Measurements from ENCODE around the gene HCFC1. TPM values are rescaled to one million over a fixed set of nuclear protein-coding genes. Genes with fewer than 3 reads are reported as not detected.

Gene HCFC1
- total and polyA plus RNA-seq, 2 of the 8 experiments (the other 6 are each of a cell fraction or from before 2014, with no cell fraction given) = 24.9 to 117 TPM

DNA sequence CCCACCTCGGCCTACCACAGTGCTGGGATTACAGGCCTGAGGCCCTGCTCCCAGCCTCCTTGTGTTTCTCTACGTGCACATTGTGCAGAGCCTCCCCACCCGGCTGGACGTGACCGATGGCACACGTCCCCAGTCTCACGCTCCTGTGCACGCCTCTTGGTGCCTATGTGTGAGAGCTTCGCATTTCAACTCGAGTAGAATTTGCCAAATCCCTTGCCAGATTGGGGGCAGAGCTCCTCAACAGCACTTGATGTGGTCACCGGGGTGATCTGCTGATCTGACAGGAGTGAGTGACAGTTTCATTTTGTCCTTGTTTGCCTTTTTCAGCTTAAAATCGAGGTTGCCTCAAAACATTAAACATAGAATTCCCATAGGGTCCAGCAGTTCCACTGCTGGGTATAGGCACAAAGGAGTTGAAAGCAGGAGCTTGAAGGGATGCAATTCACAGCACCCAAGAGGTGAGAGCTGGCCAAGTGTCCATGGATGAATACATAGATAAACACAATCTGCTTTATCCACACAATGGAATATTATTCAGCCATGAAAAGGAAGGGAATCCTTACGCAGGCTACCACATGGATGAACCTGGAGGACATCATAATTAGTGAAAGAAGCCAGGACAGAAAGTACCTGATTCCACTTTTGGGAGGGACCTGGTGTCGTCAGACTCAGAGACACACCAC lies 18.5 kb upstream of the HCFC1 start:
- no peak for DNase-seq (ENCODE audit: low read depth in 1 of 2, low spot score in 2 of 2)
- CTCF ChIA-PET (ENCODE audit: partially characterized antibody) = interaction anchor here (0.6 kb wide), 1 partner anchor 9 kb away, joined by 4 read pairs; no protein-coding TSS in a partner anchor
- H3K18ac ChIP-seq (ENCODE audit: extremely low read depth, low read length) = no peak overlapping the region
- H4K8ac ChIP-seq (ENCODE audit: extremely low read depth, insufficient read depth, low read length) = no peak overlapping the region
- H4K20me1 ChIP-seq (replicated peaks in 1 of 2; ENCODE audit: control insufficient read depth in 1 of 2, insufficient read depth in 2 of 2, low read length in 2 of 2) = no peaks in the 10 kb centered on the region
- FAIRE-seq = no peak
- no peaks in the 10 kb centered on the region for H3K9me3 ChIP-seq (ENCODE audit: insufficient read depth in 2 of 2, low read depth in 1 of 2, low read length in 1 of 2)
- no peaks in the 10 kb centered on the region for H3K79me1 ChIP-seq (ENCODE audit: low read depth, low read length)
- H3K4me1 ChIP-seq (replicated peaks in 1 of 4; ENCODE audit: control insufficient read depth in 3 of 4, insufficient read depth in 4 of 4, low read length in 3 of 4) = no peaks in the 10 kb centered on the region
- WGBS, 2 experiments (ENCODE audit: extremely low coverage in 1 of 2, insufficient coverage in 1 of 2, insufficient read length in 1 of 2, insufficient replicate concordance in 2 of 2, low coverage in 1 of 2, low lambda C conversion rate in 2 of 2, missing lambda C conversion rate in 1 of 2) = 97% methylated on average over 14 of the region's 14 CpGs; no CpG with 5 or more reads in 1 of the 2 experiments
- no peak overlapping the region for H4K5ac ChIP-seq (ENCODE audit: insufficient read length, low read depth, low read length)
- no peak overlapping the region for H2BK120ac ChIP-seq (replicated peaks; ENCODE audit: low read depth, low read length)
- H3K4me3 ChIP-seq (ENCODE audit: extremely low read depth in 1 of 4, insufficient read depth in 2 of 4, low read depth in 3 of 4, low read length in 4 of 4) = no peak overlapping the region
- no peak overlapping the region for H3K9ac ChIP-seq (replicated peaks in 1 of 4; ENCODE audit: extremely low read depth in 1 of 4, low read depth in 3 of 4, low read length in 3 of 4)
- H2BK15ac ChIP-seq (ENCODE audit: low read length) = no peak overlapping the region
- no peaks in the 10 kb centered on the region for H3K27me3 ChIP-seq (replicated peaks in 1 of 4; ENCODE audit: control insufficient read depth in 3 of 4, extremely low read depth in 1 of 4, insufficient read depth in 3 of 4, low read length in 3 of 4)
- H3K36me3 ChIP-seq (ENCODE audit: control insufficient read depth in 2 of 4, insufficient read depth in 4 of 4, low read length in 3 of 4) = no peaks in the 10 kb centered on the region
- no peak overlapping the region for H2BK12ac ChIP-seq (ENCODE audit: low read depth, low read length)
- H3K4ac ChIP-seq (replicated peaks; ENCODE audit: insufficient read length, low read depth, low read length) = no peak overlapping the region
- POLR2A ChIA-PET (ENCODE audit: partially characterized antibody) = no interaction called here
- no peaks in the 10 kb centered on the region for H3K79me2 ChIP-seq (ENCODE audit: control insufficient read depth in 1 of 2, insufficient read depth in 2 of 2, low read length in 2 of 2)
- H3K14ac ChIP-seq (ENCODE audit: insufficient read length) = no peak overlapping the region
- H4K91ac ChIP-seq (replicated peaks; ENCODE audit: insufficient read length, low read length) = no peak overlapping the region
- H3K27ac ChIP-seq (ENCODE audit: low read depth, low read length) = no peak overlapping the region
- H2BK5ac ChIP-seq (ENCODE audit: low read depth, low read length) = no peak overlapping the region
- no peak overlapping the region for H2AK5ac ChIP-seq (ENCODE audit: low read depth, low read length)
- no peaks in the 10 kb centered on the region; the same call in 1 of the 2 replicates for H3K23me2 ChIP-seq (ENCODE audit: low read depth, low read length)
- H2AFZ ChIP-seq (ENCODE audit: low read length) = no peak overlapping the region
- no peak overlapping the region for H3K56ac ChIP-seq (replicated peaks; ENCODE audit: insufficient read length, low read depth, low read length)
- H3K23ac ChIP-seq (ENCODE audit: insufficient read length) = no peak overlapping the region
- H3K4me2 ChIP-seq (ENCODE audit: insufficient read depth in 1 of 2, low read depth in 2 of 2, low read length in 2 of 2) = no peak overlapping the region
- H2BK20ac ChIP-seq (ENCODE audit: low read length) = no peak overlapping the region
- no peak for TF ChIP-seq GTF2F1 (IDR thresholded peaks at IDR 0.05; ENCODE audit: borderline replicate concordance, low read depth, low read length)
- TF ChIP-seq YY1 (IDR thresholded peaks at IDR 0.05; ENCODE audit: low read depth, low read length) = no peak
- no peak for TF ChIP-seq ASH2L (IDR thresholded peaks at IDR 0.05; ENCODE audit: low read length)
- no peak for TF ChIP-seq POLR2AphosphoS5 (IDR thresholded peaks at IDR 0.05; ENCODE audit: low read depth, low read length)
- TF ChIP-seq EZH2 (IDR thresholded peaks at IDR 0.05; ENCODE audit: low read depth, low read length, severe bottlenecking) = no peak
- TF ChIP-seq NANOG (IDR thresholded peaks at IDR 0.05; ENCODE audit: insufficient read depth, low read depth, low read length, poor library complexity, severe bottlenecking) = no peak
- TF ChIP-seq SIRT6 (IDR thresholded peaks at IDR 0.05; ENCODE audit: low read length) = no peak
- TF ChIP-seq BRCA1 (IDR thresholded peaks at IDR 0.05; ENCODE audit: low read depth, low read length) = no peak
- TF ChIP-seq POLR2A (IDR thresholded peaks at IDR 0.05; ENCODE audit: control extremely low read depth in 1 of 2, low read depth in 2 of 2, low read length in 2 of 2) = no peak
- no peak for TF ChIP-seq KDM5A (IDR thresholded peaks at IDR 0.05; ENCODE audit: low read length)
- no peak for TF ChIP-seq HDAC6 (IDR thresholded peaks at IDR 0.05; ENCODE audit: low read depth, low read length)
- TF ChIP-seq JUND (IDR thresholded peaks at IDR 0.05; ENCODE audit: low read length) = no peak
- TF ChIP-seq EGR1 (IDR thresholded peaks at IDR 0.05; ENCODE audit: borderline replicate concordance, low read depth, low read length) = no peak
- no peak for TF ChIP-seq TAF7 (optimal IDR thresholded peaks at IDR 0.05; ENCODE audit: borderline replicate concordance, low read depth, low read length)
- TF ChIP-seq RAD21 (IDR thresholded peaks at IDR 0.05 in 1 of 2, conservative IDR thresholded peaks at IDR 0.05 in 1 of 2; ENCODE audit: low read depth in 2 of 2, low read length in 2 of 2) = no peak
